HepG2 (cell line): ENCODE measurements around the gene DEFB124. TPM values are rescaled to one million over a fixed set of nuclear protein-coding genes. Genes with fewer than 3 reads are reported as not detected.

ENCODE experiments used
- CEBPG ChIP-seq: IDR thresholded peaks from 2 replicates; pipeline ENCODE4 v1.6.1; 2016
- GFI1 ChIP-seq: sonication (generic); formaldehyde crosslinking; IDR thresholded peaks from 2 replicates; pipeline ENCODE4 v1.5.0; 2020; ENCODE audit warnings: missing genetic modification reagents, mild to moderate bottlenecking, borderline replicate concordance
- HCFC1 ChIP-seq: fragments of 150-350 bp; IDR thresholded peaks from 2 replicates; pipeline ENCODE4 v1.6.1; 2014; ENCODE audit warnings: low read depth, low read length
- HNRNPK ChIP-seq: fragments of 200-400 bp; formaldehyde crosslinking; IDR thresholded peaks from 2 replicates; pipeline ENCODE4 v1.6.1; 2018; ENCODE audit warnings: low read length, low read depth, moderate library complexity, mild to moderate bottlenecking; ENCODE audit not compliant: poor library complexity, severe bottlenecking
- RXRA ChIP-seq: sonication (generic); formaldehyde crosslinking; IDR thresholded peaks from 2 replicates; pipeline ENCODE4 v1.5.1; 2020; ENCODE audit warnings: missing genetic modification reagents
- YEATS2 ChIP-seq: sonication (generic); formaldehyde crosslinking; IDR thresholded peaks from 2 replicates; pipeline ENCODE4 v1.4.0; 2020; ENCODE audit warnings: missing genetic modification reagents, borderline replicate concordance
- ZBTB1 ChIP-seq: sonication (generic); formaldehyde crosslinking; IDR thresholded peaks from 2 replicates; pipeline ENCODE4 v1.4.0; 2020; ENCODE audit warnings: missing genetic modification reagents, borderline replicate concordance
- ZFP90 ChIP-seq: sonication (generic); formaldehyde crosslinking; IDR thresholded peaks from 2 replicates; pipeline ENCODE4 v1.8.0; 2022; ENCODE audit warnings: missing genetic modification reagents, mild to moderate bottlenecking, inconsistent platforms, borderline replicate concordance
- ZNF101 ChIP-seq: sonication (generic); formaldehyde crosslinking; IDR thresholded peaks from 2 replicates; pipeline ENCODE4 v1.4.0; 2020; ENCODE audit warnings: mild to moderate bottlenecking, low read depth, missing genetic modification reagents, borderline replicate concordance
- ZNF44 ChIP-seq: sonication (generic); formaldehyde crosslinking; IDR thresholded peaks from 2 replicates; pipeline ENCODE4 v1.5.1; 2020; ENCODE audit warnings: mild to moderate bottlenecking, missing genetic modification reagents
- polyA plus RNA-seq, 8 experiments: library from polyadenylated mRNA; depleted of rRNA in 3 of 8; stranded (reverse) in 7 of 8; unstranded in 1 of 8; fragments of >200 nt; fragmentation: Illumina TruSeq in 4 of 8; extraction: Trizol in 4 of 8; gene quantifications; 2 replicates each; pipeline versions ENCODE4 v1.2.1 to v1.2.3, GENCODE V29; 2011 to 2016; ENCODE audit warnings: low read depth in 4 of 8, missing spikeins in 1 of 8, mixed read lengths in 1 of 8; ENCODE audit not compliant: insufficient read depth in 1 of 8
- total RNA-seq, 5 experiments: library from RNA; depleted of rRNA; stranded (reverse); fragments of >200 nt; fragmentation: Illumina TruSeq; extraction: Trizol; gene quantifications; 2 replicates each; pipeline ENCODE4 v1.2.3, GENCODE V29; 2016; ENCODE audit warnings: low read depth in 1 of 5
- TF ChIP-seq, protein P1 (sequence below): sonication (generic); formaldehyde crosslinking; IDR thresholded peaks from 2 replicates; pipeline ENCODE4 v1.5.0; 2020; ENCODE audit warnings: mild to moderate bottlenecking, missing genetic modification reagents
- TF ChIP-seq, protein P2 (sequence below): IDR thresholded peaks from 2 replicates; pipeline ENCODE4 v1.6.1; 2016
- TF ChIP-seq, protein P3 (sequence below): sonication (generic); formaldehyde crosslinking; IDR thresholded peaks from 2 replicates; pipeline ENCODE4 v1.9.0; 2022; ENCODE audit warnings: missing genetic modification reagents, mild to moderate bottlenecking, borderline replicate concordance
- TF ChIP-seq, protein P4 (sequence below): sonication (generic); formaldehyde crosslinking; conservative IDR thresholded peaks from 2 replicates; pipeline ENCODE4 v1.8.1; 2023; ENCODE audit warnings: missing genetic modification reagents
- TF ChIP-seq, protein P5 (sequence below): sonication (generic); formaldehyde crosslinking; IDR thresholded peaks from 2 replicates; pipeline ENCODE4 v1.4.0; 2020; ENCODE audit warnings: missing genetic modification reagents
- TF ChIP-seq, protein P6 (sequence below): sonication (generic); formaldehyde crosslinking; IDR thresholded peaks from 2 replicates; pipeline ENCODE4 v1.4.0; 2020; ENCODE audit warnings: missing genetic modification reagents, mild to moderate bottlenecking, borderline replicate concordance

Gene DEFB124
- total and polyA plus RNA-seq, 2 of the 13 experiments (the other 11 are each of a cell fraction or from before 2014, with no cell fraction given): not detected

DNA sequence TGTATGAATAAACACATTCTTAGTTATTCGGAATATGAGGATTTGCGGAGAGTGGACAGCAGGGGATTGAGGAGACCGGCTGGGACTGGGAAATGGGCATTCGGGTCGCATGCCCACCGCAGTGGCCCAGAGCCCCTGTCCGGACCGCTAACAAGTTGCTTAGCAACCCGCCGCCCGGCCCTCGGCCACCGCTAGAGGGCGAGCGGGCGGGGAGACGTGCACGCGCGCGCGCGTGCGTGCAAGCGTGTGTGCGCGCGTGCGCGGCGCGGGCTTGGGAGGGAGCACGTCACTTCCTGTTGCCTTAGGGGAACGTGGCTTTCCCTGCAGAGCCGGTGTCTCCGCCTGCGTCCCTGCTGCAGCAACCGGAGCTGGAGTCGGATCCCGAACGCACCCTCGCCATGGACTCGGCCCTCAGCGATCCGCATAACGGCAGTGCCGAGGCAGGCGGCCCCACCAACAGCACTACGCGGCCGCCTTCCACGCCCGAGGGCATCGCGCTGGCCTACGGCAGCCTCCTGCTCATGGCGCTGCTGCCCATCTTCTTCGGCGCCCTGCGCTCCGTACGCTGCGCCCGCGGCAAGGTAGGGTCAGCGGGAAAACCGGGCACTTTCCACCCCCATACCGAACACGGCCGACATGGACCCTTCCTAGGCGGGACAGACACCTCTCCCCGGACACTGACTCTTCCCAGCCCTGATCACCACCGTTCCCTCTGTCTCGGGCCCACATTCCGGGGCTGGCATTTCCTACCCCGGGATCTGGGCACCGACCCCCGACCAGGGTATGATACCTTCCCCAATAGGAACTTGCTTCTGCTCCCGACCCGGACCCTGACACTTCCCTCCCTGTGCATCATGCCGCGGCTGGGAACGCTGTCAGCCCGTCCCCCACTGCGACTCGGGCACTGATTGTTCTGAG, 39.5 kb upstream of the DEFB124 start, which contains the start of gene HM13 (continued):
- TF ChIP-seq, protein P1, sequence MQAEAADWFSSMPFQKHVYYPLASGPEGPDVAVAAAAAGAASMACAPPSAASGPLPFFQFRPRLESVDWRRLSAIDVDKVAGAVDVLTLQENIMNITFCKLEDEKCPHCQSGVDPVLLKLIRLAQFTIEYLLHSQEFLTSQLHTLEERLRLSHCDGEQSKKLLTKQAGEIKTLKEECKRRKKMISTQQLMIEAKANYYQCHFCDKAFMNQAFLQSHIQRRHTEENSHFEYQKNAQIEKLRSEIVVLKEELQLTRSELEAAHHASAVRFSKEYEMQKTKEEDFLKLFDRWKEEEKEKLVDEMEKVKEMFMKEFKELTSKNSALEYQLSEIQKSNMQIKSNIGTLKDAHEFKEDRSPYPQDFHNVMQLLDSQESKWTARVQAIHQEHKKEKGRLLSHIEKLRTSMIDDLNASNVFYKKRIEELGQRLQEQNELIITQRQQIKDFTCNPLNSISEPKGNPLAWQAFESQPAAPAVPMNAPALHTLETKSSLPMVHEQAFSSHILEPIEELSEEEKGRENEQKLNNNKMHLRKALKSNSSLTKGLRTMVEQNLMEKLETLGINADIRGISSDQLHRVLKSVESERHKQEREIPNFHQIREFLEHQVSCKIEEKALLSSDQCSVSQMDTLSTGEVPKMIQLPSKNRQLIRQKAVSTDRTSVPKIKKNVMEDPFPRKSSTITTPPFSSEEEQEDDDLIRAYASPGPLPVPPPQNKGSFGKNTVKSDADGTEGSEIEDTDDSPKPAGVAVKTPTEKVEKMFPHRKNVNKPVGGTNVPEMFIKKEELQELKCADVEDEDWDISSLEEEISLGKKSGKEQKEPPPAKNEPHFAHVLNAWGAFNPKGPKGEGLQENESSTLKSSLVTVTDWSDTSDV (CRISPR knock-in tag): peak; percentile 38; the same call in 1 of the 2 replicates
- TF ChIP-seq ZNF101 (CRISPR knock-in tag) (peak; percentile 84; the same call in 1 of the 2 replicates), ZFP90 (peak; percentile 99), HNRNPK (peak; percentile 88), CEBPG (CRISPR knock-in tag) (peak; percentile 63), YEATS2 (peak; percentile 80), ZNF44 (0 out of 2 replicates have a peak, but pooled peaks have one; percentile 39), RXRA (peak; percentile 85), HCFC1 (peak; percentile 67), ZBTB1 (CRISPR knock-in tag) (no peak), GFI1 (CRISPR knock-in tag) (peak; percentile 76)
- TF ChIP-seq, protein P2, sequence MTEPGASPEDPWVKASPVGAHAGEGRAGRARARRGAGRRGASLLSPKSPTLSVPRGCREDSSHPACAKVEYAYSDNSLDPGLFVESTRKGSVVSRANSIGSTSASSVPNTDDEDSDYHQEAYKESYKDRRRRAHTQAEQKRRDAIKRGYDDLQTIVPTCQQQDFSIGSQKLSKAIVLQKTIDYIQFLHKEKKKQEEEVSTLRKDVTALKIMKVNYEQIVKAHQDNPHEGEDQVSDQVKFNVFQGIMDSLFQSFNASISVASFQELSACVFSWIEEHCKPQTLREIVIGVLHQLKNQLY (CRISPR knock-in tag): 0 out of 2 replicates have a peak, but pooled peaks have one; percentile 27
- TF ChIP-seq, protein P3, sequence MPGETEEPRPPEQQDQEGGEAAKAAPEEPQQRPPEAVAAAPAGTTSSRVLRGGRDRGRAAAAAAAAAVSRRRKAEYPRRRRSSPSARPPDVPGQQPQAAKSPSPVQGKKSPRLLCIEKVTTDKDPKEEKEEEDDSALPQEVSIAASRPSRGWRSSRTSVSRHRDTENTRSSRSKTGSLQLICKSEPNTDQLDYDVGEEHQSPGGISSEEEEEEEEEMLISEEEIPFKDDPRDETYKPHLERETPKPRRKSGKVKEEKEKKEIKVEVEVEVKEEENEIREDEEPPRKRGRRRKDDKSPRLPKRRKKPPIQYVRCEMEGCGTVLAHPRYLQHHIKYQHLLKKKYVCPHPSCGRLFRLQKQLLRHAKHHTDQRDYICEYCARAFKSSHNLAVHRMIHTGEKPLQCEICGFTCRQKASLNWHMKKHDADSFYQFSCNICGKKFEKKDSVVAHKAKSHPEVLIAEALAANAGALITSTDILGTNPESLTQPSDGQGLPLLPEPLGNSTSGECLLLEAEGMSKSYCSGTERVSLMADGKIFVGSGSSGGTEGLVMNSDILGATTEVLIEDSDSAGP: peak; percentile 96
- TF ChIP-seq, protein P4, sequence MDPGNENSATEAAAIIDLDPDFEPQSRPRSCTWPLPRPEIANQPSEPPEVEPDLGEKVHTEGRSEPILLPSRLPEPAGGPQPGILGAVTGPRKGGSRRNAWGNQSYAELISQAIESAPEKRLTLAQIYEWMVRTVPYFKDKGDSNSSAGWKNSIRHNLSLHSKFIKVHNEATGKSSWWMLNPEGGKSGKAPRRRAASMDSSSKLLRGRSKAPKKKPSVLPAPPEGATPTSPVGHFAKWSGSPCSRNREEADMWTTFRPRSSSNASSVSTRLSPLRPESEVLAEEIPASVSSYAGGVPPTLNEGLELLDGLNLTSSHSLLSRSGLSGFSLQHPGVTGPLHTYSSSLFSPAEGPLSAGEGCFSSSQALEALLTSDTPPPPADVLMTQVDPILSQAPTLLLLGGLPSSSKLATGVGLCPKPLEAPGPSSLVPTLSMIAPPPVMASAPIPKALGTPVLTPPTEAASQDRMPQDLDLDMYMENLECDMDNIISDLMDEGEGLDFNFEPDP (CRISPR knock-in tag): no peak
- TF ChIP-seq, protein P5, sequence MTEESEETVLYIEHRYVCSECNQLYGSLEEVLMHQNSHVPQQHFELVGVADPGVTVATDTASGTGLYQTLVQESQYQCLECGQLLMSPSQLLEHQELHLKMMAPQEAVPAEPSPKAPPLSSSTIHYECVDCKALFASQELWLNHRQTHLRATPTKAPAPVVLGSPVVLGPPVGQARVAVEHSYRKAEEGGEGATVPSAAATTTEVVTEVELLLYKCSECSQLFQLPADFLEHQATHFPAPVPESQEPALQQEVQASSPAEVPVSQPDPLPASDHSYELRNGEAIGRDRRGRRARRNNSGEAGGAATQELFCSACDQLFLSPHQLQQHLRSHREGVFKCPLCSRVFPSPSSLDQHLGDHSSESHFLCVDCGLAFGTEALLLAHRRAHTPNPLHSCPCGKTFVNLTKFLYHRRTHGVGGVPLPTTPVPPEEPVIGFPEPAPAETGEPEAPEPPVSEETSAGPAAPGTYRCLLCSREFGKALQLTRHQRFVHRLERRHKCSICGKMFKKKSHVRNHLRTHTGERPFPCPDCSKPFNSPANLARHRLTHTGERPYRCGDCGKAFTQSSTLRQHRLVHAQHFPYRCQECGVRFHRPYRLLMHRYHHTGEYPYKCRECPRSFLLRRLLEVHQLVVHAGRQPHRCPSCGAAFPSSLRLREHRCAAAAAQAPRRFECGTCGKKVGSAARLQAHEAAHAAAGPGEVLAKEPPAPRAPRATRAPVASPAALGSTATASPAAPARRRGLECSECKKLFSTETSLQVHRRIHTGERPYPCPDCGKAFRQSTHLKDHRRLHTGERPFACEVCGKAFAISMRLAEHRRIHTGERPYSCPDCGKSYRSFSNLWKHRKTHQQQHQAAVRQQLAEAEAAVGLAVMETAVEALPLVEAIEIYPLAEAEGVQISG (CRISPR knock-in tag): peak; percentile 93
- TF ChIP-seq, protein P6, sequence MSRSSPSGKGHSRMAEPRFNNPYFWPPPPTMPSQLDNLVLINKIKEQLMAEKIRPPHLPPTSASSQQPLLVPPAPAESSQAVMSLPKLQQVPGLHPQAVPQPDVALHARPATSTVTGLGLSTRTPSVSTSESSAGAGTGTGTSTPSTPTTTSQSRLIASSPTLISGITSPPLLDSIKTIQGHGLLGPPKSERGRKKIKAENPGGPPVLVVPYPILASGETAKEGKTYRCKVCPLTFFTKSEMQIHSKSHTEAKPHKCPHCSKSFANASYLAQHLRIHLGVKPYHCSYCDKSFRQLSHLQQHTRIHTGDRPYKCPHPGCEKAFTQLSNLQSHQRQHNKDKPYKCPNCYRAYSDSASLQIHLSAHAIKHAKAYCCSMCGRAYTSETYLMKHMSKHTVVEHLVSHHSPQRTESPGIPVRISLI (CRISPR knock-in tag): peak; percentile 51; the same call in 1 of the 2 replicates
